ENCODE measurements around the gene FADS2.
A peak's percentile ranks its signal among the peaks of the same experiment; 100 is the strongest.

FADS2 gene

GRCh38 chr11:61827571-61828378 is at the start of gene FADS2:
FADS2 (plus strand) TSS chr11:61828300; CDS start chr11:61828391, 91 bp downstream.
- peak; percentile 51 to 57 for ATAC-seq

- no peak for ATAC-seq
These were observed 49.7 kb upstream of the FADS2 start for GRCh38 chr11:61778357-61778886.

GRCh38 chr11:61778920-61779650 is 49.0 kb upstream of the FADS2 start:
- no peak for ATAC-seq

DNA sequence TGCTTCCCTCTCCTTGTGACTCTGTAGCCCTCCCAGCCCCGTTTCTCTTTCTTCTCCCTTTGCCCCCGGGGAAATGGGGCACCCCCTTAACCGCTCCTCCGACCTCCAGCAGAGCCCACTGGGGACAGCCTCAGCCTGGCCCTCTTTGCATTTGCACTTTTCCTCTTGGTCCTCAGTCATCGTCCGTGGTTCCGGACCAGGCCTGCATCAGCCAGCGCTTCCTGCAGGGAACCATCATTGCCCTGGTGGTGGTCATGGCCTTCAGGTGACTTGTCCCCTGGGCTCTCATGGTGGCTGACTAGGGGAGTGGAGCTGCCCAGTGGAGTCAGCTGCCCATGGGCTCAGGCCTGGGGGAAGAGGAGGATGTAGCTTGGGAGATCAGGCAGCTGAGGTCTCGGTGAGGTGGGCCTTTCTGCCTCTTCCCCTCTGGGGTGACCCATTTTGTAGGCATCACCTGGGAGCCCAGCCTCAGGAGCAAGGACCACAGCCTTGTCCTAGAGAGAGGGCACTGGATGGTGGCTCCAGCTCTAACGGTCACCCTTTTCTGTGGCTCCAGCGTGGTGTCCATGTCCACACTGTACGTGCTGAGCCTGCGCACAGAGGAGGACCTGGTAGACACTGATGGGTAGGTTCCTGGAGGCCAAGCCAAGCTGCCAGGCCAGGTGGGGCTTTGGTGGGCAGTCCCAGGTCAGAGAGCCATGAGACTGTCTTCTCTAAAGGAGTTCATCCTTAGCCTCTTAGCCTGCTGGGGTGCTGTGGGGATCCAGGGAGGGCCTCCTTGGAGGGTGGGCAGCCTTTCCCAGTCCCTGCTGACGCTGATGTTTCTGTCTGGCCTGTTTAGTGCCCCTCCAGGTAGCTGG is 48.2 kb upstream of the FADS2 start:
- no peak for ATAC-seq

- no peak for ATAC-seq
These were observed 47.4 kb upstream of the FADS2 start for GRCh38 chr11:61780581-61781162.

DNA sequence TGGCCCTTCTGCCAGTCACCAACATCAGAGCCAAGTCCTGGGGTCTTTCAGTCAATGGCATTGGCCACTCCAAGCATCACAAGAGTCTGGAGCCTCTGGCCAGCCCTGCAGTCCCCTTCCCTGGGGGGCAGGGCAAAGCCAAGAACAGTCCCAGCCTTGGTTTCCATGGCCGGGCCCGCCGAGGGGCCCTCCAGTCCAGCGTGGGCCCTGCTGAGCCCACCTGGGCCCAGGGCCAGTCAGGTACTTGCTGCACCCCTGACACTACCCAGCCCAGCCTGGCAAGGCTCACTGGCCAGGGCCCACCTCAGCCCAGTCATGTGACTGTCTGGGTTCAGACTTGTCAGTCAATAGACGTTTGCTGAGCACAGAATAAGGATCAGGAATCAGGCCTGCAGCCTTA is 46.5 kb upstream of the FADS2 start:
- no peak for ATAC-seq

DNA sequence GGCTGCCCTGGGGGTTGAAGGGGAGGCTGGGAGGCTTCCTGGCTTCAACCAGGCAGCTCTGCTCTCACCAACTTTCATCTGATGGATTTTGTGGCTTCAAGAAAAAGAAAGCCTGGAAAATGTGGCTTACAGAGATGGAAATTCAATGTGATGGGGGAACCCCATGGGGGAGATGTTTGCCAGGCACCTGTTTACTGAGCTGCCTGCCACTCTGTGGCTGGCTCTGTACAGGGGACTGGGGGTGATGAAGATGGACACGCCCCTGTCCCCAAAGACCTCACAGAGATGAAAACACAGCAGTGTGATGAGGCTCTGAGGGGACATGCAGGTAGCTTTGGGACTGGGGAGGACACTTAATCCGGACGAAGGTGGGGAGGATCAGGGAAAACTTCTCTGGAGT is 45.8 kb upstream of the FADS2 start:
- ATAC-seq, result no peak

DNA sequence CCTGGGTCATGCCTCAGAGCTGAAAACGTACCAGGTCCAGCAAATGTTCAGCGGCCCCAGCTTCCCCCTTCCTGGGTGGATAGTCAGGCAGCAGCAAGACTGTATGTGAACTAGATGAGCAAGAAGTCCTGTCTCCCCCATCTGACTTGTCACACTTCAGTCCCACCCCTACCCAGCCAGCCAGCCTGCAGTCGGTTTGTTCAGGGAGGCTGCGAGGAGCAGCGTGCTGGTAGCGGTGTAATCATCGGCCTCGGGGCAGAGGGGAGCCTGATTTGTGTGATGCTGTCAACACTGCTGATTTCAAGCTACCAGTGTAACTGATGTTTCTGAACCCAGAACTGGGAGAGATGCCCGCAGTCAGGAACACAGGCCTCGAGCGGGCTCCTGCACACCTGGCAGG is 45.3 kb upstream of the FADS2 start:
- no peak for ATAC-seq

GRCh38 chr11:61783717-61784505 is 44.2 kb upstream of the FADS2 start:
- no peak for ATAC-seq

DNA sequence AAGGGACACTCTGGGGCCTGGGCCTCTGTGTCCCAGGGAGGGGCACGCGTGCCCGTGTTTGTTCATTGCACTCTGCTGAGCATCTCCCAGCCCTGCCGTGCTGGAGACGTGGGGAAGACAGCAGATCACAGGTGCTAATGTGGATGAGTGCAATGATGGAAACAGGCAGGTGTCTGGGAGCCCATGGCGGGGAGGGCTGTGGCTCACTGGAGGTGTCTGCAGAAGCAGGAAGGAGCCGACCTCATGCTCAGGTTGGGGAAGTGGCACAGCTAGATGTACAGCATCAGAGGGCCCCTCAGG is 43.6 kb upstream of the FADS2 start:
- no peak for ATAC-seq

GRCh38 chr11:61785837-61786402 is 42.2 kb upstream of the FADS2 start:
- no peak for ATAC-seq

DNA sequence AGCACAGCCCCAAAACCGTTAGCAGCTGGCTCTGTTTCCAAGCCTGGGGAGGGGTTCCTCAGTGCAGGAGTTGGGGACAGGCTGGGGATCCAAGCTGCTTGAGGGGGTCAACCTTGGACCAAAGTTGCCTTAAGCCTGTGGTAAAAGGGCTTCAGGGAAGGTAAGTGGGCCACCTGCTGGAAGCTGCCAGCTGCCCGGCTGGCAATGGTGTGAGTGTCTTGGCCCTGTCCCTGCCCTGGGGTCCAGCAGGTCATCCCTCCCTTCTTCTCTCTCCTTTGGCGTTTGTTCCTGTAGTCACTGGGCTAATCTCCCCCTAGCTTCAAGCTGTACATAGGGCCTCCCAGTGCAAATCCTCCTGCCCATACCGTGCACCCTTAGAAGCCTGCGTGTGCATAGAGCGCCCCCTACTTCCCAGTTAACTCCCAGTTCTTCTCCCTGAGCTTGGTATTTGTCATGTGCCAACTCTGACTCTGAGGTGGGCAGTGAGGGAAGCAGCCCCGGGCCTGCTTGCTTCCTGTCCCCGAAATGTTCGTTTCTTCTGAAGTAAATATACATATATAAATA is 40.1 kb upstream of the FADS2 start:
- ATAC-seq, result no peak

DNA sequence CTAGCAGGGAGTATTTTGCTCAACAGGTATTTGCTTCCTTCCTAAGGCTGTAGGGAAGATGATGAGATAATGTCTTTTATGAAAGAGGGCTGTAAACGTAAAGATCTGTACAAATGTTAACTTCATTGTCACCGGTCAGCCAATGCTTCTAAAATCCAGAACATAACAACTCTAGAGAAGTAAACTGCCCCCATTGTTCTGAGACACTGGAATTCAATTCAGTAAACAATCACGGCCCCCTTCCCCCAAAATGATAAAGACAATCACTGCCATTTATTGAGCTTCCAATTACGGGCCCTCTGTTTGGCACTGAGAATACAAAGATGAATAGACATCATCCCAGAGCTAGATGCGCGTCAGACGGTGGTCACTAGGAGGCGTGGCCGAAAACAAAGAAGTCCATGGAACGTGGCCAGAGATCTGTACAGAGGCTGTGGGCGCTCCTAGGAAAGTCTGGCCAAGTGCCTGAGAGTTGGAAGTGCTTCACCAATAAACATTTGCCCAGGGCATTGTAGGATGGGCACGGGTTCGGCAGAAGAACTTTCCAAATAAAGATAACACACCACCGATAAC is 36.3 kb upstream of the FADS2 start:
- peak; percentile 14 to 26 for ATAC-seq

GRCh38 chr11:61792310-61793082 is 35.6 kb upstream of the FADS2 start, which contains the start of the genes FEN1 and TMEM258:
FEN1 (plus strand) TSS chr11:61792911; CDS start chr11:61795362, 2,451 bp downstream.
TMEM258 (minus strand) TSS chr11:61792599; CDS start chr11:61792558, 41 bp downstream.
- peak; percentile 91 for ATAC-seq

- ATAC-seq, result peak; percentile 22
These were observed 34.8 kb upstream of the FADS2 start for GRCh38 chr11:61793083-61793828.

GRCh38 chr11:61793829-61794204 is 34.3 kb upstream of the FADS2 start:
- ATAC-seq, result no peak

- no peak for ATAC-seq
These were observed 33.5 kb upstream of the FADS2 start for GRCh38 chr11:61794579-61794978.

- ATAC-seq, result no peak
These were observed 32.6 kb upstream of the FADS2 start for GRCh38 chr11:61795459-61795858.
